HepG2 (cell line): ENCODE measurements around the gene ASAP2. TPM values are rescaled to one million over a fixed set of nuclear protein-coding genes. Genes with fewer than 3 reads are reported as not detected.

ENCODE experiments used
- ATF1 ChIP-seq: IDR thresholded peaks from 2 replicates; pipeline ENCODE4 v1.6.1; 2016; ENCODE audit warnings: mild to moderate bottlenecking, control low read depth
- DMAP1 ChIP-seq: IDR thresholded peaks from 2 replicates; pipeline ENCODE4 v1.6.1; 2016
- FOXA3 ChIP-seq: IDR thresholded peaks from 2 replicates; pipeline ENCODE4 v1.6.1; 2016; ENCODE audit warnings: missing genetic modification reagents, missing compliant biosample characterization
- MAF1 ChIP-seq: sonication (generic); formaldehyde crosslinking; IDR thresholded peaks from 2 replicates; pipeline ENCODE4 v1.5.0; 2020; ENCODE audit warnings: missing genetic modification reagents, borderline replicate concordance
- PAWR ChIP-seq: sonication (generic); formaldehyde crosslinking; IDR thresholded peaks from 2 replicates; pipeline ENCODE4 v1.4.0; 2020; ENCODE audit warnings: missing genetic modification reagents, mild to moderate bottlenecking, borderline replicate concordance
- RAD51 ChIP-seq: fragments of 450-650 bp; IDR thresholded peaks from 2 replicates; pipeline ENCODE4 v1.6.1; 2016; ENCODE audit warnings: borderline replicate concordance
- REL ChIP-seq: sonication (generic); formaldehyde crosslinking; conservative IDR thresholded peaks from 2 replicates; pipeline ENCODE4 v1.8.0; 2022; ENCODE audit warnings: mild to moderate bottlenecking, missing genetic modification reagents, moderate library complexity
- SP5 ChIP-seq: IDR thresholded peaks from 2 replicates; pipeline ENCODE4 v1.6.1; 2016; ENCODE audit warnings: low read depth, borderline replicate concordance
- SUZ12 ChIP-seq: fragments of 150-350 bp; IDR thresholded peaks from 2 replicates; pipeline ENCODE4 v1.6.1; 2014; ENCODE audit warnings: low read depth, low read length
- ZBTB7B ChIP-seq: sonication (generic); formaldehyde crosslinking; IDR thresholded peaks from 2 replicates; pipeline ENCODE4 v1.4.0; 2020; ENCODE audit warnings: missing genetic modification reagents
- ZNF234 ChIP-seq: sonication (generic); formaldehyde crosslinking; conservative IDR thresholded peaks from 2 replicates; pipeline ENCODE4 v1.5.1; 2020; ENCODE audit warnings: mild to moderate bottlenecking, missing genetic modification reagents
- ZNF3 ChIP-seq: IDR thresholded peaks from 2 replicates; pipeline ENCODE4 v1.7.0; 2017; ENCODE audit warnings: inconsistent platforms
- ZNF660 ChIP-seq: sonication (generic); formaldehyde crosslinking; IDR thresholded peaks from 2 replicates; pipeline ENCODE4 v1.5.1; 2020; ENCODE audit warnings: mild to moderate bottlenecking, low read depth, missing genetic modification reagents, borderline replicate concordance
- ZNF781 ChIP-seq: sonication (generic); formaldehyde crosslinking; IDR thresholded peaks from 2 replicates; pipeline ENCODE4 v1.5.1; 2020; ENCODE audit warnings: borderline replicate concordance, mild to moderate bottlenecking, missing genetic modification reagents; ENCODE audit errors: not compliant biosample characterization
- polyA plus RNA-seq, 8 experiments: library from polyadenylated mRNA; depleted of rRNA in 3 of 8; stranded (reverse) in 7 of 8; unstranded in 1 of 8; fragments of >200 nt; fragmentation: Illumina TruSeq in 4 of 8; extraction: Trizol in 4 of 8; gene quantifications; 2 replicates each; pipeline versions ENCODE4 v1.2.1 to v1.2.3, GENCODE V29; 2011 to 2016; ENCODE audit warnings: low read depth in 4 of 8, missing spikeins in 1 of 8, mixed read lengths in 1 of 8; ENCODE audit not compliant: insufficient read depth in 1 of 8
- total RNA-seq, 5 experiments: library from RNA; depleted of rRNA; stranded (reverse); fragments of >200 nt; fragmentation: Illumina TruSeq; extraction: Trizol; gene quantifications; 2 replicates each; pipeline ENCODE4 v1.2.3, GENCODE V29; 2016; ENCODE audit warnings: low read depth in 1 of 5
- TF ChIP-seq, protein P1 (sequence below): sonication (generic); formaldehyde crosslinking; IDR thresholded peaks from 2 replicates; pipeline ENCODE4 v1.5.1; 2020; ENCODE audit warnings: mild to moderate bottlenecking, missing genetic modification reagents
- TF ChIP-seq, protein P2 (sequence below): fragments of 450-650 bp; IDR thresholded peaks from 2 replicates; pipeline ENCODE4 v1.6.1; 2017; ENCODE audit warnings: mild to moderate bottlenecking
- TF ChIP-seq, protein P3 (sequence below): sonication (generic); formaldehyde crosslinking; IDR thresholded peaks from 2 replicates; pipeline ENCODE4 v1.4.0; 2020; ENCODE audit warnings: missing genetic modification reagents, borderline replicate concordance
- TF ChIP-seq, protein P4 (sequence below): sonication (generic); formaldehyde crosslinking; IDR thresholded peaks from 2 replicates; pipeline ENCODE4 v1.8.1; 2023; ENCODE audit warnings: mild to moderate bottlenecking, missing genetic modification reagents
- TF ChIP-seq, protein P5 (sequence below): sonication (generic); formaldehyde crosslinking; IDR thresholded peaks from 2 replicates; pipeline ENCODE4 v1.5.1; 2020; ENCODE audit warnings: missing genetic modification reagents, mild to moderate bottlenecking, borderline replicate concordance

Gene ASAP2
- total and polyA plus RNA-seq, 2 of the 13 experiments (the other 11 are each of a cell fraction or from before 2014, with no cell fraction given), result 7.3 to 22.3 TPM

DNA sequence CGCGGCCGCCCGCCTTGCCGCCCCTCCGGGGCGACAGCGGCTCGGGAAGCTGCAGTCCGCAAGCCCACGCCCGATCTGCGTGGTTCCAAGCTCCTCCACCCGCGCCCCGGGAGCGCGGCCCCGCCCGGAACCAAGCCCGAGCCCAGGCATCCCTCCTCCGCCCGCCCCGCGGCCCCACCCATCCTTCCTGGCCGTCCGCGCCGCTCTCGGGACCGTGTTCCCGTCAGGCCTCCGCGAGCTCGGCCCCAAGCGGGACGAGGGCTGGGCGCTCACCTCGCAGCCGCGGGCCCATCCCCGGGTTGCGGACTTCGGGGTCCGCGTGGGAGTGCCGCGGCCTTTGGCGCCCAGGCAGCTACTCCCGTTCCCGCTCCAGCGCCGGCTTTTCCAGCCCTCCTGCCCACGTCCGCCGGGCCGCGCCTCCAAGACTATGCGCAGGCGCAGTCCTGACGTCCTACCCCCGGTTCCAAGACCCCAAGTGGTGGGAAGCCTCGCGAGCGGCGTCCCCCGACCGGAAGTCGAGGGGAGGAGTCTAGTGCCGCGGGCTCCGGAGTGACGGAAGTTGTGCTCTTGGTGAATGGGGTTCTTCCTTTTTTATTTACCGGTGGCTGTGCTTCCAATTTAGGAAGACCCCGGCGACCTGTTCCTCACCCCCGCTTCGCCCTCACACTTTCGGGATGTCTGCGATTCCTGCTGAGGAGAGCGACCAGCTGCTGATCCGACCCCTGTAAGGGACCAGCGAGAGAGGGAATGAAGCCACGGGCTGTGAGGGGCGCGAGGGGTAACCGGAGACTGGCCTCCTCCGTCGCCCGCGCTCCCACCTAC is 216.7 kb downstream of the ASAP2 start, which contains the start of the genes CPSF3 and ITGB1BP1 (continued):
- TF ChIP-seq, protein P1, sequence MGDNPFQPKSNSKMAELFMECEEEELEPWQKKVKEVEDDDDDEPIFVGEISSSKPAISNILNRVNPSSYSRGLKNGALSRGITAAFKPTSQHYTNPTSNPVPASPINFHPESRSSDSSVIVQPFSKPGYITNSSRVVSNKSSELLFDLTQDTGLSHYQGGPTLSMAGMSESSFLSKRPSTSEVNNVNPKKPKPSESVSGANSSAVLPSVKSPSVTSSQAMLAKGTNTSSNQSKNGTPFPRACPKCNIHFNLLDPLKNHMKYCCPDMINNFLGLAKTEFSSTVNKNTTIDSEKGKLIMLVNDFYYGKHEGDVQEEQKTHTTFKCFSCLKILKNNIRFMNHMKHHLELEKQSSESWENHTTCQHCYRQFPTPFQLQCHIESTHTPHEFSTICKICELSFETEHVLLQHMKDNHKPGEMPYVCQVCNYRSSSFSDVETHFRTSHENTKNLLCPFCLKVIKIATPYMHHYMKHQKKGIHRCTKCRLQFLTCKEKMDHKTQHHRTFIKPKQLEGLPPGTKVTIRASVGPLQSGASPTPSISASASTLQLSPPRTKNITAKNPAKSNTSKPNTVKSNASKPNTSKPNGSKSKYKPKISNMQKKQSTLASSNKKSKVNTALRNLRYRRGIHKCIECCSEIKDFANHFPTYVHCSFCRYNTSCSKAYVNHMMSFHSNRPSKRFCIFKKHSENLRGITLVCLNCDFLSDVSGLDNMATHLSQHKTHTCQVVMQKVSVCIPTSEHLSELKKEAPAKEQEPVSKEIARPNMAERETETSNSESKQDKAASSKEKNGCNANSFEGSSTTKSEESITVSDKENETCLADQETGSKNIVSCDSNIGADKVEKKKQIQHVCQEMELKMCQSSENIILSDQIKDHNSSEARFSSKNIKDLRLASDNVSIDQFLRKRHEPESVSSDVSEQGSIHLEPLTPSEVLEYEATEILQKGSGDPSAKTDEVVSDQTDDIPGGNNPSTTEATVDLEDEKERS, result peak; percentile 31; the same call in 1 of the 2 replicates
- TF ChIP-seq ZNF234 (CRISPR knock-in tag) (peak; percentile 92), REL (CRISPR knock-in tag) (peak; percentile 88; the same call in 1 of the 2 replicates), RAD51 (no peak), ZNF660 (CRISPR knock-in tag) (no peak), ZNF3 (CRISPR knock-in tag) (peak; percentile 58; the same call in 1 of the 2 replicates), PAWR (CRISPR knock-in tag) (no peak), ZBTB7B (CRISPR knock-in tag) (peak; percentile 90), MAF1 (CRISPR knock-in tag) (peak; percentile 43; the same call in 1 of the 2 replicates), ATF1 (CRISPR knock-in tag) (no peak), DMAP1 (CRISPR knock-in tag) (peak; percentile 92), SP5 (peak; percentile 51; the same call in 1 of the 2 replicates), FOXA3 (CRISPR knock-in tag) (0 out of 2 replicates have a peak, but pooled peaks have one; percentile 12), SUZ12 (no peak), ZNF781 (CRISPR knock-in tag) (peak; percentile 59)
- TF ChIP-seq, protein P2, sequence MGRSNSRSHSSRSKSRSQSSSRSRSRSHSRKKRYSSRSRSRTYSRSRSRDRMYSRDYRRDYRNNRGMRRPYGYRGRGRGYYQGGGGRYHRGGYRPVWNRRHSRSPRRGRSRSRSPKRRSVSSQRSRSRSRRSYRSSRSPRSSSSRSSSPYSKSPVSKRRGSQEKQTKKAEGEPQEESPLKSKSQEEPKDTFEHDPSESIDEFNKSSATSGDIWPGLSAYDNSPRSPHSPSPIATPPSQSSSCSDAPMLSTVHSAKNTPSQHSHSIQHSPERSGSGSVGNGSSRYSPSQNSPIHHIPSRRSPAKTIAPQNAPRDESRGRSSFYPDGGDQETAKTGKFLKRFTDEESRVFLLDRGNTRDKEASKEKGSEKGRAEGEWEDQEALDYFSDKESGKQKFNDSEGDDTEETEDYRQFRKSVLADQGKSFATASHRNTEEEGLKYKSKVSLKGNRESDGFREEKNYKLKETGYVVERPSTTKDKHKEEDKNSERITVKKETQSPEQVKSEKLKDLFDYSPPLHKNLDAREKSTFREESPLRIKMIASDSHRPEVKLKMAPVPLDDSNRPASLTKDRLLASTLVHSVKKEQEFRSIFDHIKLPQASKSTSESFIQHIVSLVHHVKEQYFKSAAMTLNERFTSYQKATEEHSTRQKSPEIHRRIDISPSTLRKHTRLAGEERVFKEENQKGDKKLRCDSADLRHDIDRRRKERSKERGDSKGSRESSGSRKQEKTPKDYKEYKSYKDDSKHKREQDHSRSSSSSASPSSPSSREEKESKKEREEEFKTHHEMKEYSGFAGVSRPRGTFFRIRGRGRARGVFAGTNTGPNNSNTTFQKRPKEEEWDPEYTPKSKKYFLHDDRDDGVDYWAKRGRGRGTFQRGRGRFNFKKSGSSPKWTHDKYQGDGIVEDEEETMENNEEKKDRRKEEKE, result no peak
- TF ChIP-seq, protein P3, sequence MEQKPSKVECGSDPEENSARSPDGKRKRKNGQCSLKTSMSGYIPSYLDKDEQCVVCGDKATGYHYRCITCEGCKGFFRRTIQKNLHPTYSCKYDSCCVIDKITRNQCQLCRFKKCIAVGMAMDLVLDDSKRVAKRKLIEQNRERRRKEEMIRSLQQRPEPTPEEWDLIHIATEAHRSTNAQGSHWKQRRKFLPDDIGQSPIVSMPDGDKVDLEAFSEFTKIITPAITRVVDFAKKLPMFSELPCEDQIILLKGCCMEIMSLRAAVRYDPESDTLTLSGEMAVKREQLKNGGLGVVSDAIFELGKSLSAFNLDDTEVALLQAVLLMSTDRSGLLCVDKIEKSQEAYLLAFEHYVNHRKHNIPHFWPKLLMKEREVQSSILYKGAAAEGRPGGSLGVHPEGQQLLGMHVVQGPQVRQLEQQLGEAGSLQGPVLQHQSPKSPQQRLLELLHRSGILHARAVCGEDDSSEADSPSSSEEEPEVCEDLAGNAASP (CRISPR knock-in tag), result 0 out of 2 replicates have a peak, but pooled peaks have one; percentile 8
- TF ChIP-seq, protein P4, sequence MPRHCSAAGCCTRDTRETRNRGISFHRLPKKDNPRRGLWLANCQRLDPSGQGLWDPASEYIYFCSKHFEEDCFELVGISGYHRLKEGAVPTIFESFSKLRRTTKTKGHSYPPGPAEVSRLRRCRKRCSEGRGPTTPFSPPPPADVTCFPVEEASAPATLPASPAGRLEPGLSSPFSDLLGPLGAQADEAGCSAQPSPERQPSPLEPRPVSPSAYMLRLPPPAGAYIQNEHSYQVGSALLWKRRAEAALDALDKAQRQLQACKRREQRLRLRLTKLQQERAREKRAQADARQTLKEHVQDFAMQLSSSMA (CRISPR knock-in tag), result peak; percentile 89; the same call in 1 of the 2 replicates
- TF ChIP-seq, protein P5, sequence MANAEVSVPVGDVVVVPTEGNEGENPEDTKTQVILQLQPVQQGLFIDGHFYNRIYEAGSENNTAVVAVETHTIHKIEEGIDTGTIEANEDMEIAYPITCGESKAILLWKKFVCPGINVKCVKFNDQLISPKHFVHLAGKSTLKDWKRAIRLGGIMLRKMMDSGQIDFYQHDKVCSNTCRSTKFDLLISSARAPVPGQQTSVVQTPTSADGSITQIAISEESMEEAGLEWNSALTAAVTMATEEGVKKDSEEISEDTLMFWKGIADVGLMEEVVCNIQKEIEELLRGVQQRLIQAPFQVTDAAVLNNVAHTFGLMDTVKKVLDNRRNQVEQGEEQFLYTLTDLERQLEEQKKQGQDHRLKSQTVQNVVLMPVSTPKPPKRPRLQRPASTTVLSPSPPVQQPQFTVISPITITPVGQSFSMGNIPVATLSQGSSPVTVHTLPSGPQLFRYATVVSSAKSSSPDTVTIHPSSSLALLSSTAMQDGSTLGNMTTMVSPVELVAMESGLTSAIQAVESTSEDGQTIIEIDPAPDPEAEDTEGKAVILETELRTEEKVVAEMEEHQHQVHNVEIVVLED (CRISPR knock-in tag), result peak; percentile 90
